GM11168 (cell line): ENCODE data around the gene PSORS1C2.

Experiments used
- in situ Hi-C: fragments of 300-500 bp; cut with MboI; formaldehyde crosslinking; loops from one replicate; pipeline ENCODE4 v1.12.0; 2022; ENCODE audit warnings: low sequenced_read_pairs; ENCODE audit not compliant: unreplicated experiment

Gene PSORS1C2

DNA sequence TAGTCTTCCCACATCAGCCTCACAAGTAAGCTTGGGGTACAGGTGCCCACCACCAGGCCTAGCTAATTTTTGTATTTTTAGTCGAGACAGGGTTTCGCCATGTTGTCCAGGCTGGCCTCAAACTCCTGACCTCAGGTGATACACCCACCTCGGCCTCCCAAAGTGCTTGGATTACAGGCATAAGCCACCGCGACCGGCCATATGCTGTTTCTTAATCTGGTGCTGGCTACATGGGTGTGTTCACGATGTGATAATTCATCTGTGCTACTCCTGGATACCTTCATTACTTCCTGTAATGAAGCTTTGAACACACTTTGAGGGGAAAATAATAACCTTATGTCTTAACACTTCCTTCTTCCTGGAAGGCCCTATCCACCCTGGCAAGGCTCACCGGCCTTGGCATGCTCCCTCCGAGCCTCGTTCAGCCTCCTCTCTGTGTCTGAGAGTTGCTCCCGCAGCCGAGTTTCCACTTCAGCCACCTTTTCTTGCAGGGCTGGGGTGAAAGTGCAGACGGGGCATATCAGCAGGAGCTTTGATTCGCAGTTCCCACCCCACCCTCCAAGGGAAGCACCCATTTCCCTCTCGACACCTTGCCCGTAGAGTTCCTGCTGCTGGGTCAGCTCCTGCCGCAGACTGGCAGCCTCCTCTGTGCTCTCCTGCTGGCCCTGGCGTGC is 5.6 kb upstream of the PSORS1C2 start:
- in situ Hi-C loops: no loop called here

DNA sequence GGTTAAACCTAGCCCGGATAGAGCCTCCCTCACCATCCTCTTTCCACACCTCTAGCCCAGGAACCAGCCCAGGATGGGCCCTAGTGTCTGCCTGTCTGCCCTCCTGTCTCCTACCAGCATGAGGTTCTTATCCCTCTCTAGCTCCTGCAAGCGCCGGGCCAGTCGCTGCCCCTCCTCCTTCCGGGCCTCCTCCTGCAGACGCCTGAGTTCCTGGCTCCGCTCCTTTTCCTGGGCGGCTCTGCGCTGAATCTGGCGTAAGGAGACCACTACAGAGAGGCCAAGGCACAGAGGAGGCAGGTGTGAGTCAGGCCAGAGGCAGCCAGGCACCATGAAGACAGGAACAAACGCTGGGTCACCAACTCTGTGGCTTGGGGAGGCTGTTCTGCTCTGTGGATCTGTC is 4.3 kb upstream of the PSORS1C2 start:
- in situ Hi-C loops: no loop called here

DNA sequence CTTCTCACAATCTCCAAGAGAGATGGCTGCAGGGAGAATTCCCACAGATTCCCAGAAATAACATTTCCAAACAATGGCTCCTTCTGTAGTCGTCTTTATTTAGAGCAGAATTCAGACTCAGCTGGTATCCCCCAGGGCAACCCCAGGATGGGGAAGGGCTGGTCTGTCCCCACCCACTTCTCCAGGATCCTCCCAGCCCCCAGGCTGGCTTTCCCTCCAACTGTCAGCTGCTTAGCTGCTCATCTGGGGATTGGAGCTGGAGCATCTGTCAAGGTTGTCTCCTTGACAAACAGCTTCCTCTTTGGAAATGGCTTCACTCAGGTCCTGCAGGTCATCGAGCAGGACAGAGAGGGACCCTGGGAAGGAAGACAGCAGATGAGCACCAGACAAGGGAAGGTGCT is 3.5 kb upstream of the PSORS1C2 start:
- in situ Hi-C loops: no loop called here

DNA sequence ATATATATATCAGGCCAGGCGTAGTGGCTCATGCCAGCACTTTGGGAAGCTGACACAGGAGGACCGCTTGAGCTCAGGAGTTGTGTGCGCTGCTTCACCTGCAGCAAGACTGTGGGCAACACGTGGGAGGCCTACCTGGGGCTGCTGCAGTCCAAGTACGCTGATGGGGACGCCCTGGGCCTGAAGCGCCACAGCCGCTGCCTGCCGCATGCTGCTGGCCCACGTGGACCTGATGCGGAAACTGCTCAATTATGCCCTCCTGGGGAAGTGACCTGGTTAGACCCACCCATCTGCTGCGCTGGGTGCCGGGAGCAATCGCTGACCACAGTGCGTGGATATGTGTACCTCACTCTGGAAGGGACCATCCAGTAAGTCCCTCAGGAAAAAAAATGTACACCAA is 1.8 kb upstream of the PSORS1C2 start:
- in situ Hi-C loops: no loop called here

DNA sequence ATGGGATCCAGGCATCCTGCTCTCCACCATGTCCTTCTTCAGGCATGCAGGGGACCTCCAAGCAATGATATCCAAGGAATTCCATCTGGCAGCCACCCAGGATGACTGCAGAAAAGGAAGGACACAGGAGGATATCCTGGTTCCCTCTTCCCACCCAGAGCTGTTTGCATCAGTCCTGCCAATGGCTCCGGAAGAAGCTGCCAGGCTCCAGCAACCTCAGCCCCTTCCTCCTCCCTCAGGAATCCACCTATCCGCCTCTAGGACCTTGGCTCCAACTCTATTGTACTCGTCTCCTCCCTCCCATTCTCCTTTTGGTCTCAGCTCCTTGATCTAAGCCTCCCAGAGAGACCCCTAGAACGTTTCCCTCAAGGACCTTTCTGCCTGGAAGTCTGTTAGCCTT is 733 bp upstream of the PSORS1C2 start:
- in situ Hi-C loops: loop anchor here (5.0 kb wide), 2 partner anchors 53 to 228 kb away; no protein-coding TSS in a partner anchor

- in situ Hi-C loops: loop anchor here (5.0 kb wide), 2 partner anchors 57 to 232 kb away; no protein-coding TSS in a partner anchor
Measured at GRCh38 chr6:31135710-31136109, 3.2 kb downstream of the PSORS1C2 start.

DNA sequence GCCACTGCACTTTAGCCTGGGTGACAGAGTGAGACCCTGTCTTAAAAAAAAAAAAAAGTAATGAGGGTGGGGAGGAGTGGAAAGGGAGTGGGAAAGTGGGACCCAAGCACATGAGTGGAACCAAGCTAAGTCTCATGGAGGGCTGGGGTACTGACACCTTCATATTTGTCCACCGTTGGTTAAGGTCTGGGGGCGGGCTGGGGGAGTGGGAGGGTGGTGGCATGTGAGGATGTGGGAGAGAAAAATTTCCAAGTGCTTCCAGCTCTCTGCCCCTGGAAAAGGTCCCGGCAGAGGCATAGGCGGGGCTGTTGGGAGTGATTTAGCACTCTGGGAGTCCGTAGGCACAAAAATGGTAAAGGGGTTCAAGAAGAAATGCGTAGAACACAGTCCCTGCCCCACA is 6.1 kb downstream of the PSORS1C2 start:
- in situ Hi-C loops: no loop called here

DNA sequence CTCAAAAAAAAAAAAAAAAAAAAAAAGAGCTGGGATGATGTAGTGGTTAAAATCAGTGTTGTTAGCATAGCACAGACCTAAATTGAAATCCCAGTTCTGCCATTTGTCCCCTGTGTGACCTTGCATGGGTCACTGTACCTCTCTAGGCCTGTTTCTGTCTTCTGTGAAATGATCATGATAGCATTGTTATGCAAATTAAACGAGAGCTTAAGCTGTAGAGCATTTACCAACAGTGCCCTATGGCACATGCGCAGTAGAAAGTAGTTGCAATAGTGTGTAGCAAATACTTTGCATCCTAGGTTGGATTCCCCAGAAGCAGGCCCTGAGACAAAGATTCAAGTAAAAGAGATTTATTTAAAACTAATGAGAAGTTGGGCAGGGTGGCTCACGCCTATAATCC is 7.3 kb downstream of the PSORS1C2 start:
- in situ Hi-C loops: no loop called here

- in situ Hi-C loops: no loop called here
Measured at GRCh38 chr6:31130751-31131150, 8.1 kb downstream of the PSORS1C2 start.

DNA sequence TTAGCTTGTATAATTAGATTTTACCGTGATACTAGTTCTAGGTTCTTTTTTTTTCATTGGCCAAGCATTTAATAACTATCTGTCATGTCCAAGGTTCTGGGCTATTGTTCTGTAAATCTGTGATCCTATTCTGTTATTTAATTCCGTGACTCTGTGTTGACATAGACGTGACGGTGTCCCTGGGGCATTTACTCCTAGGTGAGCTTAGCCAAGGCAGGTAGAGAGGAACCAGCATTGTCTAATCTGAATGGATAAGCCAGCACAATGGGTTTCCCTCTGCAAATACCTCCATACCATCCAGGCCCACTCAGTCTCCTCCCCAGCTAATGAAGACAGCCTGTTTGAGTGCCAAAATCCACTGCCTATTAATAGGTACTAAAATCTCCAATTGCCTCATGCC is 9.7 kb downstream of the PSORS1C2 start:
- in situ Hi-C loops: no loop called here

DNA sequence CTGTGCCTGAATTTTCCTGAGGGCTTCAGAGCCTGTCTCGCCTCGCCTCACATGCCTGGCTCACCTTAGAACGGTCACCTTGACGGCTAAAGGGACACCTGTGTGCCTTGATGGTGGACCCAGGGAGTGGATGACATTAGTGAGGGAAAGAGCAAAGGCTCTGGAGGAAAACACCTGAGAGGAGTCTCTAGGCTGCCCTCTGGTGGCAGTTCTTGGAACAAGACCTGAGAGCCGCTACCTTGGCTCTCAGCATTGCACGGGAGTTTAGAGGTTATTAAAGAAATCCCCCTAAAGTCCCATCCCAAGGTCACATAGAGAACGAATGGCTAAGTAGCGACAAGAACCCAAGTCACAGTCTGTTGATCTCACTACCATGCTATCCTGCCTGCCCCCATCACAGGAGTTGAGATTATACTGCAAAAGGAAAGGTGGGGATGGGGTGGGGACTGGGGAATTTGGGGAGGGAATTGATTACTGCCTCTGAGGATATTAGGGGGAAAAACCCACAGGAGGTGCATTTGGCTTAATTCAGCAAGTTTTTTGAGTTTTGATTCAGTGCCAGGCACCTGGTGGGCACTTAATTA is 10.7 kb downstream of the PSORS1C2 start:
- in situ Hi-C loops: no loop called here

- in situ Hi-C loops: no loop called here
Measured at GRCh38 chr6:31126396-31127175, 12.3 kb downstream of the PSORS1C2 start.

- in situ Hi-C loops: no loop called here
Measured at GRCh38 chr6:31125586-31126363, 13.1 kb downstream of the PSORS1C2 start.

- in situ Hi-C loops: no loop called here
Measured at GRCh38 chr6:31125162-31125561, 13.7 kb downstream of the PSORS1C2 start.

GRCh38 chr6:31122791-31123706 is 15.8 kb downstream of the PSORS1C2 start:
- in situ Hi-C loops: no loop called here

- in situ Hi-C loops: no loop called here
Measured at GRCh38 chr6:31121131-31121790, 17.6 kb downstream of the PSORS1C2 start.

GRCh38 chr6:31120151-31120915 is 18.5 kb downstream of the PSORS1C2 start, which contains the start of gene CDSN:
TSS of gene CDSN (minus strand) at chr6:31120446. CDS start at chr6:31120419, 27 bp downstream.
- in situ Hi-C loops: no loop called here

DNA sequence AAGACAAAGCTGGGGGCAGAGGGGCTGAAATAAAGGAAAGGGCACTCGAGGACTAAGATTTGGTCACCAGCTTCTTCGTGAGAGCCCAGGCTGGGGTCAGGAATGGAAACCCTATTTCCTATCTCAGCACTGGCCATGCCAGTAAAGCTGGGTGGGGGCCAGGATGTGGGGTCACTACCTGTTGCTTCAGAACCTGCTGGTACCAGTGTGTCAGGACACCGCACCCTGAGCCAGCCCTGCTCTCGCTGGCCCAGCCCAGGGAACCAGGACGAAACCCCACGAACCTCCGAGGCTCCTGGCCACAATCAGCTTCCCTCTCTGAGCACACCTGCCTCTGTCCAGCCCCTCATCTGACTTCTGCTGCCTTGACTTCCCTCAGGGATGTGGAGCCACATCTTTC is 20.7 kb downstream of the PSORS1C2 start:
- in situ Hi-C loops: no loop called here
